Mesothelial cell of epicardium (in vitro differentiated cells): ENCODE results near the gene B3GALNT2. TPM values are rescaled to one million over a fixed set of nuclear protein-coding genes. Genes with fewer than 3 reads are reported as not detected.

Source experiments
- DNase-seq, 2 experiments: peaks; one replicate each; pipeline ENCODE4 v3.0.0; 2021; ENCODE audit warnings: low spot score in 2 of 2; ENCODE audit not compliant: unreplicated experiment in 2 of 2
- H3K27ac Mint-ChIP-seq: 2 replicates; pipeline ENCODE4 v1.8.0; 2021; ENCODE audit warnings: mixed read lengths
- H3K27me3 Mint-ChIP-seq: 2 replicates; pipeline ENCODE4 v1.8.0; 2021; ENCODE audit warnings: low read depth, mixed read lengths
- H3K36me3 Mint-ChIP-seq: 2 replicates; pipeline ENCODE4 v1.8.0; 2021; ENCODE audit warnings: mixed read lengths
- H3K4me1 Mint-ChIP-seq: 2 replicates; pipeline ENCODE4 v1.8.0; 2021; ENCODE audit warnings: mixed read lengths
- H3K4me3 Mint-ChIP-seq: 2 replicates; pipeline ENCODE4 v1.8.0; 2021; ENCODE audit warnings: mild to moderate bottlenecking, moderate library complexity, mixed read lengths
- H3K9me3 Mint-ChIP-seq: 2 replicates; pipeline ENCODE4 v1.8.0; 2021; ENCODE audit warnings: mixed read lengths
- total RNA-seq: library from RNA; stranded (reverse); gene quantifications from 3 replicates; pipeline ENCODE4 v1.2.1, GENCODE V29; 2021
- TF ChIP-seq, protein P1 (sequence below): fragments of 200-600 bp; sonication (generic); IDR thresholded peaks from one replicate; pipeline ENCODE4 v1.5.0; 2021; ENCODE audit warnings: antibody characterized with exemption; ENCODE audit not compliant: unreplicated experiment

B3GALNT2 gene
- total RNA-seq, 1 donor from 2014 or later = 30.6 TPM

DNA sequence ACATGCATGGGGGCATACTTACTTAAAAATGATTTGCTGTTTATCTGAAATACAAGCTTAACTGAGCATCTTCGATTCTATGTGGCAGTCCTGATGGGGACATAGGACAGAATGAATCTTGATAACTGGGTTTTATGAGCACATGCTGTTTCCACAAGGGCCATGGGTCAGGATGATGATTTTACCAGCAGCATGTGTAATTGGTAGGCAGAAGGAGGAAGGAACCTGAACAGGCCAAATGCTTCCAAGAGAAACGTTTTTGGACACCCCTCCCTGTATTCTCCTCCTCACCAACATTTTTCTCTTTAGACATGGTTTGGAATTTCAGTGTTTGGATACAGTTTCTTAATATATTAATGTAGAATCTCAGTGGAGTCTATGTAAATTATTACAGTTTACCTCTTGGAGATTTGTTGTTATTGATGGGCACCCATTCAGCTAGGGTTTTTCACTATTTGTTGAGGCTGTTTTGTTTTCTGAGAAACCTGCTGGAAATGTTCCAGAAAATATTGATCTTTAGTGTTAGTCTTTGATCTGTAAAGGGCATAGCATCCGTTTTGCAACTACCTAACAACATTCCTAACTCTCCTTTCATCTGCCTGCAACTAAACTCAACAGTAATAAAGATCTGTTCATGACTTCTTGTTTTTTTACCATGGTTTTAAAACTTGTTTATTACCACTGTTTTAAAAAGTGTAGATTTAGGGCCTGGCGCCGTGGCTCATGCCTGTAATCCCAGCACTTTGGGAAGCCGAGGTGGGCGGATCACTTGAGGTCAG lies 95.0 kb downstream of the B3GALNT2 start:
- H3K27ac Mint-ChIP-seq = peak overlapping the region; percentile 5
- TF ChIP-seq, protein P1, sequence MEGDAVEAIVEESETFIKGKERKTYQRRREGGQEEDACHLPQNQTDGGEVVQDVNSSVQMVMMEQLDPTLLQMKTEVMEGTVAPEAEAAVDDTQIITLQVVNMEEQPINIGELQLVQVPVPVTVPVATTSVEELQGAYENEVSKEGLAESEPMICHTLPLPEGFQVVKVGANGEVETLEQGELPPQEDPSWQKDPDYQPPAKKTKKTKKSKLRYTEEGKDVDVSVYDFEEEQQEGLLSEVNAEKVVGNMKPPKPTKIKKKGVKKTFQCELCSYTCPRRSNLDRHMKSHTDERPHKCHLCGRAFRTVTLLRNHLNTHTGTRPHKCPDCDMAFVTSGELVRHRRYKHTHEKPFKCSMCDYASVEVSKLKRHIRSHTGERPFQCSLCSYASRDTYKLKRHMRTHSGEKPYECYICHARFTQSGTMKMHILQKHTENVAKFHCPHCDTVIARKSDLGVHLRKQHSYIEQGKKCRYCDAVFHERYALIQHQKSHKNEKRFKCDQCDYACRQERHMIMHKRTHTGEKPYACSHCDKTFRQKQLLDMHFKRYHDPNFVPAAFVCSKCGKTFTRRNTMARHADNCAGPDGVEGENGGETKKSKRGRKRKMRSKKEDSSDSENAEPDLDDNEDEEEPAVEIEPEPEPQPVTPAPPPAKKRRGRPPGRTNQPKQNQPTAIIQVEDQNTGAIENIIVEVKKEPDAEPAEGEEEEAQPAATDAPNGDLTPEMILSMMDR = no peak
- no peaks in the 10 kb centered on the region for H3K27me3 Mint-ChIP-seq
- no peak overlapping the region for H3K4me3 Mint-ChIP-seq
- peaks cover 10% of the 10 kb centered on the region for H3K4me1 Mint-ChIP-seq
- H3K9me3 Mint-ChIP-seq = no peaks in the 10 kb centered on the region
- DNase-seq = no peak
- peaks cover under 1% of the 10 kb centered on the region for H3K36me3 Mint-ChIP-seq

DNA sequence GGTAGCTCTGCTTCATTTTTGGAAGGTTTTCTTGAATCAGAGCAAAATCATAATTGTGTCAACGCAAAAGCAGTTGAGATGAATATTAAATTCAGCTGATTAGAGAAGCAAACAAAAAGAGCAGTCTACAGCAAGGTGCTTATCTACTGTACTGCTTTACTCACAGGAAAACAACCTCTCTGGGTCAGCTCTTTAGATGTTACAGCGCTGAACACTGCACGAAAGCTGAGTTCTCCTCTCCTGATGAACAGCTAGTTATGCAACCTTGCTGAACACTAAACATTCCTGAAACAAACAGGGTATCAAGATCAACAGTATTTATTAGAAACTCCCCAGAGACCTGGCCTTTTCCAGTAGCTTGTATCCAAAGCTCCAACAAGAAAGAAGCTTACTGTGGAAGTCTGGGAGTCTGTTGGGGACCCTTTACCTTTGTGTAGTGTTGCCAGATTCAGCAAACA lies 95.7 kb downstream of the B3GALNT2 start:
- H3K36me3 Mint-ChIP-seq = peaks cover 4% of the 10 kb centered on the region
- peak overlapping the region; percentile 31 for H3K27ac Mint-ChIP-seq
- no peaks in the 10 kb centered on the region for H3K9me3 Mint-ChIP-seq
- no peak overlapping the region for H3K4me3 Mint-ChIP-seq
- TF ChIP-seq, protein P1 = no peak
- peaks cover 10% of the 10 kb centered on the region for H3K4me1 Mint-ChIP-seq
- no peak for DNase-seq
- no peaks in the 10 kb centered on the region for H3K27me3 Mint-ChIP-seq

DNA sequence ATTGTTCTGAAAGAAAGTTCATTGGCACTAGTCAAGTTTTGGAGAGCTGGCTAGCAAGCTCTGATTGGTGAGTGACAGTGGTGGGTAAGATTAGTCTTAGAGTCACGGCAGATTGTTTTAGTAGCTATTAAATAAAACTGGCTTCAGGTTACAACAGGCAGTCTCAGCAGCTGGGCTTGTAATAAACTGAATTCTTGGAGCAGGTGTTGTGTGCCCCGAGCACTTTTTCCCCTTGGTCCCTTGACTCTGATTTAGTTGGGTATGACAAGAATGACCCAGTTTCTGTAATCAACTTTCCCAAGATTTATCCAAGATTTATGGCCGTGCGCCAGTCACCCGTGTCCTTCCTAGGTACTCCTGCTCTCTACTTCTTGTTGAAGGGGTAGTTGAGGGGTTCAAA lies 96.8 kb downstream of the B3GALNT2 start:
- Mint-ChIP-seq H3K36me3 (peaks cover 7% of the 10 kb centered on the region), H3K27me3 (no peaks in the 10 kb centered on the region), H3K4me3 (no peak overlapping the region), H3K9me3 (no peaks in the 10 kb centered on the region), H3K4me1 (peaks cover 10% of the 10 kb centered on the region), H3K27ac (no peak overlapping the region)
- TF ChIP-seq, protein P1 = no peak
- DNase-seq = no peak

DNA sequence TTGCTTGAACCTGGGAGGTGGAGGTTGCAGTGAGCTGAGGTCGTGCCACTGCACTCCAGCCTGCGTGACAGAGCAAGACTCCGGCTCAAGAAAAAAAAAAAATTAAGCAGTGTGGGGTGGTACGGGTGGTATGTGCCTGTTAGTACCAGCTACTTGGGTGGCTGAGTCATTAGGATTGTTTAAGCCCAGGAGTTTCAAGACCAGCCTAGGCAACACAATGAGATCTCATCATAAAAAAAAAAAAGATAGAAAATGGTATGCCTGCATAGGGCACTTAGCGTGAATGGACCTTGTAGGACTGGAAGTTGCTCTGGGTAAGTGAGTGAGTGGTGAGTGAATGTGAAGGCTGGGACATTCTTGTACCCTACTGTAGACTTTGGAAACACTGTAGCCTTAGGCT lies 100.1 kb downstream of the B3GALNT2 start:
- TF ChIP-seq, protein P1 = no peak
- Mint-ChIP-seq H3K4me3 (no peak overlapping the region), H3K36me3 (peaks cover 11% of the 10 kb centered on the region), H3K27ac (no peak overlapping the region), H3K4me1 (peaks cover 2% of the 10 kb centered on the region), H3K27me3 (no peaks in the 10 kb centered on the region), H3K9me3 (no peaks in the 10 kb centered on the region)
- no peak for DNase-seq

DNA sequence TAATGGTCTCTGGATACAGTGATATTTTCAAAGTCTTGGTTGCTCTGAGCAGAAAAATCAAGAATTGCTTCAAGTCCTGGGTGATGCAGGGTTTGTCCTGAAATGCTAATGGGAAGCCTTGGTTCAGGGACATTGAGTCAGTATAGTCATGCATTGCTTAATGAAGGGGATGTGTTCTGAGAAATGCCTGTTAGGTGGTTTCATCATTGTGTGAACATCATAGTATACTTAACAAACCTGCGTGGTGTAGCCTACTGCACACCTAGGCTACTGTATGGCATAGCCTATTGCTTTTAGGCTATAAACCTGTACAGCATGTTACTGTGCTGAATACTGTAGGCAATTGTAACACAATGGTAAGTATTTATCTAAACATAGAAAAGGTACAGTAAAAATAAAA lies 100.7 kb downstream of the B3GALNT2 start:
- H3K27ac Mint-ChIP-seq = no peak overlapping the region
- TF ChIP-seq, protein P1 = no peak

More for the DNA sequence above, 100.7 kb downstream of the B3GALNT2 start:
- Mint-ChIP-seq H3K4me3 (no peak overlapping the region), H3K4me1 (no peaks in the 10 kb centered on the region), H3K27me3 (no peaks in the 10 kb centered on the region), H3K9me3 (no peaks in the 10 kb centered on the region), H3K36me3 (peaks cover 11% of the 10 kb centered on the region)
- DNase-seq = no peak
